ENCODE results near the gene GPR18.

The GPR18 gene, protein sequence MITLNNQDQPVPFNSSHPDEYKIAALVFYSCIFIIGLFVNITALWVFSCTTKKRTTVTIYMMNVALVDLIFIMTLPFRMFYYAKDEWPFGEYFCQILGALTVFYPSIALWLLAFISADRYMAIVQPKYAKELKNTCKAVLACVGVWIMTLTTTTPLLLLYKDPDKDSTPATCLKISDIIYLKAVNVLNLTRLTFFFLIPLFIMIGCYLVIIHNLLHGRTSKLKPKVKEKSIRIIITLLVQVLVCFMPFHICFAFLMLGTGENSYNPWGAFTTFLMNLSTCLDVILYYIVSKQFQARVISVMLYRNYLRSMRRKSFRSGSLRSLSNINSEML

DNA sequence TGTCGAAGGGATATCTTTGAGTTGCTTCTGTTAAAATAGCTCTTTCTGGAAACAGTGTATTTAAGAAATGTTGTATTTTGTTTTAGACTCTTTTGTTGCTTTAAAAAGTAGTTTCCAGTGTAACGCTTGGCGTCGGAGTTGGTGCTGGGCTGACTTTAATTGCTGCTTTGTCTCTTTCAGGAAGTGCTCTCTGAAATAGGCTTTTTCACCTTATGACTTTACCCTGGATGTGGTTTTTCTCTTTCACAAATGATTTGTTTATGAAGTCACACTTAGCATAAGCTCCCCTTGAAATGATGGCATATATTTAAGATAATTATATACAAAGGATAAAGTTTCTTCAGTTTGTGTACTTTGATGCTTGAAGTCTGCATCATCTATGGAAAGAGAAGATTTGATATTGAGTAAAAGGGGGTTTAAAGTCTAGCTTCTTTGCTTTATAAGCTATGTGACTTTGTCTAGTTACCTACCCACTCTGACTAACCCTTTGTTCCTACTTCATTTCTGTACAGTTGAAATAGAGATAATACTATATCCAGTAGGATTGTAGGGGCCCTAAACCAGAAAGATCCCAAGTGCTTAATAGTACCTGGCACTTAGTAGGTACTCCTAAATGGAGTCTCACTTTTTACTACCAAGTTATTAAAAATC lies at the start of gene GPR18:
TSS of gene GPR18 (minus strand) at position 170 of the 651 bp plus-strand sequence. CDS start 2,507 bp downstream, outside the sequence.
- peak; percentile 16 to 27 for DNase-seq

DNA sequence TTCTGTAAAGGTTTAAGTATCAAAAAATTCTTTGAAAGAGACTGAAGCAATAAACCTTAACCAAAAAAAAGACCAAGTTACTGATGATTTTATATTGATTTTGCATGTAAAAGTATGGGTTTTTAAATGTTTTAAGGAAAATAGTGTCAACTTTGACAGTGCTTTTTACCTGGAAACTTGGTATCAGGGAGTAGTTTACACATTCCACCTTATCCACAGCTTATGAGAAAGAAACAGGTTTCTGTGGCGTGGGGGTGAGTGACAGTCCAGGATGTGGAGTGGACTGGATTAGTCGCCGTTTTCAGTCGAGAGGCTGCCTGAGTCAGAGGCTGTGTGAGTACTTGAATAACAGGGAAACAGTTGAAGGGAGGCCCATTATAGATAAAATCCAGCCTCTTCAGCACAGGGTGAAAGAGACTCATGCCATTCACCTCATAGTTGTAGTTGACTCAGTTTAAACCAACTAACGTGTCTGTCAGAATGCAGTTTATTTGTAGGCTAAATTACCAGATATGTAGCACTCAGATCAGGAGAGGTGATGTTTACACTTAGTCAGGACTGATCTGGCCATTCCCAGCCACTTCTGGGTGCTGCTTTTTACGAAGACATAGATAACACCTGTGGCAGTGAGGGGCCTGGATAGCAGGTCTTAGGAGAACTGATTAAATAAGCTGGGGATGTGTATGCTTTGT lies 49.6 kb upstream of the GPR18 start:
- DNase-seq, result no peak

DNA sequence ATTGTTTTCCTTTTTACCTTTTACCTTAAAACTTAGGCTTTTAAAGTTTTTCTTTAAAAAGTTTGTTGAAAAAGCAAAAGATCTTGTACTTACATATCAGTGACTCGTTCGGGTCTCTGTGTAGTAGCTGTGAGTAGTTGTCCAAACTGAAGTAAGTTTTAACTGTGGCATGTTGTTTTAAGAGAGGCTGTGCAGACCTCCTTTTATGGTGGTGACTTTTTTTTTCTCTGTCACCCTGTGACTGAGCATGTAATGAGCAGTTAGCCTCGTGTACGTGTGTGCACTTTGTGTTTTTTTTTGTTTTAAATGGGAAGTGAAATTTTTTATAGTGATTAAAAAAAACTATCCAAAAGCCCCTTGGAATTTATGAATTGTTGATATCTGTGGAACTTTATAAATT lies 49.1 kb upstream of the GPR18 start, which contains the start of gene GPR183:
TSS of gene GPR183 (minus strand) at position 153 of the 400 bp plus-strand sequence. CDS start 11,254 bp downstream, outside the sequence.
- DNase-seq, result no peak

DNA sequence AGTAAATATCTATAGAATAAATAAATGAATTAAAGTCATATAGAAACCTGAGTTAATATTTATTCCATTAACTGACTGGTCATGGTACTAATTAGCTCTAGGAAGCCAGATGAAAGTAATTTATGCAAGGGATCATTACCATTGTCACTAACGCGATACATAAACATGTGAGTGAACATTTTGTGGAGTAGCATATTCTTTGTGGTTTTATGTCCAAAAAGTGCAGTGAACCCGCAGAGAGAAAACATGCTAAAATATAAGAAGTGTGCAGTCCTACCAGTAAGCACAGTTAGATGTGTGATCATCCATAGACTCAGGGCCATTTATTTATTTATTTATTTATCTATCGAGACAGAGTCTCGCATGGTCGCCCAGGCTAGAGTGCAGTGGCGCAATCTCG lies 47.4 kb upstream of the GPR18 start:
- no peak for DNase-seq

DNA sequence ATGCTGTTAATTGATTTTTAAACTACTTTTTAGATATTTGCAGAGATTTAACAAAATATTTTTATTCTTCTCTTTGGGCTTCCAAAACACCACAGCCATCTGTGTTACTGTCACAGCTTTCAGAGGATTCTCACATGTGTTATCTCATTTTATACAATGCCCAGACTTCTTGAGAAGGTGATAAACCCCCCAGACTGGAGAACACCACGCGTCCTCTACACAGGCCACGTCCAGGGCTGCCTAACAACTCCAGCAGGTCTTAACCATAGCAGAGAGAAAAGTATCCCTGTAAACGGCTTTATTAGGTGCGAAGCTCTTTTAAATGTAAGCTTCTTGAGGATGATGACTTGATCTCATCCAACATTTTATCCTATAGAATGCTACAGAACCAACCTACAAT lies 47.0 kb upstream of the GPR18 start:
- no peak for DNase-seq

DNA sequence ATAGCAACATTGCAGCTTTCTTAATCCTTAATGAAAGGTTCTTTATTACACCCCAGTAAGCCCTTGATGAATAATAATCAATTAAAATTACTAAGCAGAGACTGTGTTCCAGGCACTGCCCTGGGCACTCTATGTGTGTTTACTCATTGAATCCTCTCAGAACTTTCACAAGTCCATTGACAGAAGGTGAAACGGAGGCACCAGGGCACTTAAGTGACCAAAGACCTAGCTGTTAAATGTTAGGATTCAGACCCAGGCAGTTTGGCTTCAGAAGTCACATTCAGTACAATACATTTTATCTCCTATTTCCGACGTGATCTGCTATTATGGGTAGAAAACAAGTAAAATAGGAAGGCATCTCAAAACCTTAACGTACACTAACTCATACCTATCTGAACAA lies 46.4 kb upstream of the GPR18 start:
- DNase-seq, result no peak

DNA sequence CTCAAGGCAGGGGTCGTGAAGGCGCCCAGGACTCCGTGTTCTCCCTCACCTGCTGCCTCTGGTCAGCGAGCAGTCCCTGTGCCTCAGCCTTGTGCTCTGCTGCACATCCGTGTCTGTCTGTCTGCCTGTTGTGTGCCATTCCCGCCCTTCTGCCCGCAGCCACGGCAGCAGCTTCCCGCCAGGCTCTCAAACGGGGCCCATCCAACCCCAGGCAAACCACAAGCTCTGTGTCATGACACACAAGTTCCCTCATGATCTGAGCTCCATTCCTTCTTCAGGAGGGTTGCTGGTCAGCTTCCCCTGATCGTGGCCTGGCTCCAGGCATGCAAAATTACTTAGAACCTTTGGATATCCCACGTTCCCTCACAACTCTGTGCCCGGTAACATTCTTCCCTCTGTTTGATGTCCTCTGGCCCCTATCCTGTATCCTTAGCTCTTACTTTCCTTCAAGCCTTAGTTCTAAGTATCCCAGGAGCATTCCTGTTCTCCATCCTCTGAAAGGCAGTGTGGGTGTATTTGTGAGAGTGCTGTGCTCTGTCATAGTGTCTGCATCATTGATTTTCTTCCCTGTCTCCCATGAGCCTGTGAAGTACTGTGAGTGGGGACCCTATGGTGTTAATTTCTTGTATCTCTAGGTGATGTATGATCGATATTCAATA lies 45.8 kb upstream of the GPR18 start:
- DNase-seq, result no peak

DNA sequence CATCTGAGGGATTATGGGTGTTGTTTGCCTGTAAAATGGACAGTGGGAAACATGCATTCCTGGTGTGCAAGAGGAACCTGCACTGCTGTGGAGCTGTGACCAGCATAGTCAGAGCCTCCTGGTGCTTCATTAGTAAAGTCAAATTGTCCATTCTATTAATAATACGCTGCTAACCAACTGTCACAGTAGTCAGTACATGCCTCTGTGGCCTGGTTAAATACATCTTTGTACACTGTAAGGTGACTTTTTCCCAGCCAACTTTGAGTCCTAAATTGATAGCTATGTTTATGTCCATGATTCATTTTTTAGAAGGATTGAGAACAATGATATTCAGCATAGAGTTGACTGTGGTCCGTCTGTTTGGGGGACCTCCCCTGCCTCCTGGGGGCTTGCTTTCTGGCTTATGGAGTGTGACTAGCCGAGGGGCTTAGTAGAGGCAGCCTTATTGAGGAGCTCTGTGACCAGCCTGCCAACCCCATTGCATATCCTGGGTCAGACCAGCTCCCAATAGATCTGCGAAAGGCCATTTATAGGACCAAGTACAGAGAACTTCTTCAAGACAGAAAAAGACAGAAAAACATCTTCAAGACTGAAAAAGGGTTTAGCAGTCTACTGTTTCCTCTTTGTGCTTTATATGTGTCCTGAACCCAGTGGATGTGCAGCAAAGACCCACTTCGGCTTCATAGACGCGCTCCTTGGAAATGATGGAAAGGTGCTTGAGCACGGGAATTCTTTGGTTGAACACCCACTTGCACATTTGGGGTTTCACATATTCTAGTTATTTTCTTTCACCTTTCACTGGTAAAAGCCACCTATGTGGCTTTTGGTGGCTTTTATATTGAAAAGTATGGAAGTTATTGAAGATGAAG lies 44.7 kb upstream of the GPR18 start:
- no peak for DNase-seq

DNA sequence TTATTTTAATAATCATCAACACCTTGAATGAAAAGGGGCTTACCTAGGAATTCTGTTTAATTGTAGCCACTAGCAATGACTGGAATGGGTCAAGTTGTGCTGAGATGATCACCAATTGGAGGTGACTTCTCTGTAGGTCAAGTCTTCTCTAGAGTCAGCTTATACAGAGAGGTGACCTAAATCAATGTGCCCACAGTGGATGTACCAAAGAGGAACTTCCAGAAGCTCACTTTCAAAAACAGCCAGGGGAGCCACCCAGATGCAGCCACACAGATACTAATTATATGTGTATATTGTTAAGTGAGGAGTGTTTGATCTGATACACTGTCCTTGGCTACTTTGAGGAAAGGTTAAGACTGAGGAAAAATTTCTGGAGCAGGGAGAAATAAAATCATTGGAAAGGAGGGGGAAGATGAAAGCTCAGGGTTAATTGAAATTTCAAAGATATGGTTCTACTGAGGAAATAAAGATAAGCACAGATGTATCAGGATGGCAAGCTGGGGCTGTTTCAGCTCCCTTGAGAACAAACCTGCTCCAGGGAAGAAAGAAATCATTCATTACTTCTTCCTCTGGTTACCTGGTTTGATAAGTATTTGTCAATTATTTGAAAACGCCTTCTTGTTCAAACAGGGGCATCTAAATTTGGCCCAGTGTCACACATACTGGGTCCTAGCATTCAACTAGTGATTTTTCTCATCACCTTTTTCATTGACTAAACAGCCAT lies 43.9 kb upstream of the GPR18 start:
- DNase-seq, result no peak

DNA sequence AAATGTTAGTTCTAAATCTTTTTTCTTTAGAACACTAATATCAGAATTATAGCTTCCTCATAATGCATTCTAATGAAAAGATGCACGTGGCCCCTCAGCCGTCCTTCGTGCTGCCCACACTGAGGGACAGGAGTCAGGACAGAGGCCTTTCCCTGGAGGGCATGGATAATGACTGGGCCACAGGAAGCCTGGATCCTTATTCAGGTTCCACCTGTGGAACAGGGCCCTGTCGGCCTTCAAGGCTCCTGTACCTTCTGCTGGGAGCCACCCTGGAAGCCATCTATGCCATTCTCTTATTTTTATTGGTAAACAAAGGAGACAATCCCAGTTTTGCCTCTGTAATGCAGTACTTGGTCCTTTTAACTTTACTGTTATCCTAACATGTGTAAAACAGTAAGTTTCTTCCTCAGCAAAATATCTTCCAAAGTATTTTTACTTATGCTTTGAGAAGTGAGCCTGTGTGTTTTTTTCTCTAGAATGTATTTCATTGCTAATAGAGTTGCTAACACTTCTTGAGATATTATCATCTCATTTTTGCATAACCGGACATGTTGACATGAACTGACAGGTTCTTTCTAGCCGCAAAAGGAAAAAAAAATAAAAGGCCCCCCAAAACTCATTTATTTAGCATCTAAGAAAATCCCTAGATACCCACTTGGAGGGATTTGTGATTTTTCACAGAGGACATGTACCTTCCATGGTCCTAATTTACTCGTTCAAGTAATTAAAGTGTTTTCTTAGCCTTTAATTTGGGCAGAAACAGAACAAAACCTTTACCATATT lies 43.1 kb upstream of the GPR18 start:
- DNase-seq, result no peak

DNA sequence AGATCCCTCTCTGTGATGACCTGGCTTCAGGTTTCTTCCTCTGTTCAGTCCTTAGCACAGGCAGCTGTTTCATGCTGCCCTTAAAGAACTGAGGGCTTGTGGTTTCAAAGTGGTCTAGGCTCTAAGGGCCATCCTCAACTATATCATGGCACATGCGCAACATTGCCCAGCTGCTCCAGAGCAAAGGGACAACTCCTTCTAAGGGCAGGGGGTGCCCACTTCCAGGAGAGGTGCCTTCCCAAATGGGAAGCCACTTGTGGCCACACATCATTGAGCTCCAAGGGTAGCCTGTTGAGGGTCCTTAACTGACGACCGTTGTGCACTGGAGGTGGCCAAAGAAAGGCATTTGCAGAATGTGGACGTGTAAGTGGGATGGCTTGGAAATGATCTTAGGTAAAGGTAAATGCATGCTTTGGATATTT lies 41.8 kb upstream of the GPR18 start:
- no peak for DNase-seq

DNA sequence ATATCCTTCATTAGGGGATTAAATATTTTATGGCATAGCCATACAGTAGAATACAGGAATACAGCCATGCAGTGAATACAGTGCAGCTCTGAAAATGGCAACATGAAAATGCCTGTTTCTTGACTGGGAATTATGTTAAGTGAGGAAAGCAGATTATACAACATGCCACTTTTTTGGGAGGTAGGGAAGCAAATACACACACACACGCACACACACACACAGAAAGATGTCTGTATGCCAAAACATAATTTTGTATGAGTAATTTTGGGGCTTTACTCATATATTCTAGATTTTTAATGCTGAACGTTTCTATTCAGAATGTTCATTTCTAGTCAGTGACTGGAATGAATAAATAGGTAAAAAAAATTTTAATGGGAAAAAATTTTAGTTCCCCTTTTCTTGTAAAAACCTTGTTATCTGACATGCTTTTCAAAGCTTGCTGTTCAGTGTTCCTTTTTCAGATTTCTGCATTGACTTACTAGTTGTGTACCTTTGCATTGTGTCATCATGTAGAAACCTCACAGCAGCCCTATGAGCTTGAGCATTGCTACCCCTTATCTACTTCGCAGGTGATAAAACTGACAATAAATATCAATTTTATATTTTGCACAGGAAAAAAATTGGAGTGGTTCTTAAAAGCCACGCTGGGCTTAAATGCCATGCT lies 41.2 kb upstream of the GPR18 start:
- no peak for DNase-seq

DNA sequence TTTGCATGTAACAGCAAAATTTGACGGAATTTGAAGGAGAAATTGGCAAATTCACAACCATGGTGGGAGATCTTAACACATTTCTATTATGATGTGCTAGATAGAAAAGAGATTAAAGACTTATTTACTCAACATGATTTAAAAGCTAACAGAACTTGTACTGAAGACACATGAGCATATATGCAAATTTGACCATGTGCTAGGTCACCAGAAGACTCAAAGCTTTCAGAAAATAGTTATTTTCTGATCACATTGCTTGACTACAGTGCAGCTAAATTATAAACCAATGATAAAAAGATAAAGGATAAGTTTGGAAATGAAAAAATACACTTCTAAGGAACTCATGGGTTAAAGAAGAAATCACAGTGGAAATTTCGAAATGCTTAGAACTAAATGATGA lies 39.9 kb upstream of the GPR18 start:
- peak in 1 of 2 experiments; percentile 12 for DNase-seq

DNA sequence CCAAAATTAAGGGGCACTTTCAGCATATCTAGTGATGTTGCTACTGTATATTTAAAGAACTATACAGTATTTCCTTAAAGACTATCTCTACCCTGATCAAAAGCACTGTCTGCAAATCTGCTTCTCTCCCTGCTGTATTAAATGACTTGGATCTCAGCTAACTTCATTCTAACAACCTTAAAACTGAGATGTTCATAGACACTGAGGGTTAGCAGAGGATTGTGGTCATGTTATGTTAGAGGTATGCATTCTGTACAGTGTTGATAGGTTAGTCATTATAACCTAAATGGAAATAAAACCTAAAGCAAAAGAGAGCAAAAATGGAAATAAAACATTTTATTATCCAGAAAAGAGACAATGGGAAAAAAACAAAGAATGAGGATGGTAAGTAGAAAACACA lies 39.2 kb upstream of the GPR18 start:
- no peak for DNase-seq

DNA sequence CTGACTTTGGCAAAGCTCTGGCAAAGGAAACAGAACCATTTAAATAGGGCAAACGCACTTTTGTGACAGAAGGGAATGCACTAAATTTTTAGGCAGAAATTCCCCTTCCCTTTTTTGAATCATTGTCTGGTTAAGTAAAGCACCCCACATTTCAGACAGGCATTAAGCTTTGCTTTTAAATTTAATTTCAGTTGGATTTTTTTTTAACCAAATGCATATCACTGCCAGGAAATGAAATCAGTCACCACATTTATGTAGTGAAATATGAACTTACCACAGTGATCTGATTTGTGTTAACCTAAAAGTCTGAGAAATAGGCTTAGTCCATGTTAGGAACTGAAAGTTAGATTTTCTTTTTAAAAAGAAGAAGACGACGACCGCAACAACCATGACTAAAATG lies 38.2 kb upstream of the GPR18 start:
- DNase-seq, result no peak

DNA sequence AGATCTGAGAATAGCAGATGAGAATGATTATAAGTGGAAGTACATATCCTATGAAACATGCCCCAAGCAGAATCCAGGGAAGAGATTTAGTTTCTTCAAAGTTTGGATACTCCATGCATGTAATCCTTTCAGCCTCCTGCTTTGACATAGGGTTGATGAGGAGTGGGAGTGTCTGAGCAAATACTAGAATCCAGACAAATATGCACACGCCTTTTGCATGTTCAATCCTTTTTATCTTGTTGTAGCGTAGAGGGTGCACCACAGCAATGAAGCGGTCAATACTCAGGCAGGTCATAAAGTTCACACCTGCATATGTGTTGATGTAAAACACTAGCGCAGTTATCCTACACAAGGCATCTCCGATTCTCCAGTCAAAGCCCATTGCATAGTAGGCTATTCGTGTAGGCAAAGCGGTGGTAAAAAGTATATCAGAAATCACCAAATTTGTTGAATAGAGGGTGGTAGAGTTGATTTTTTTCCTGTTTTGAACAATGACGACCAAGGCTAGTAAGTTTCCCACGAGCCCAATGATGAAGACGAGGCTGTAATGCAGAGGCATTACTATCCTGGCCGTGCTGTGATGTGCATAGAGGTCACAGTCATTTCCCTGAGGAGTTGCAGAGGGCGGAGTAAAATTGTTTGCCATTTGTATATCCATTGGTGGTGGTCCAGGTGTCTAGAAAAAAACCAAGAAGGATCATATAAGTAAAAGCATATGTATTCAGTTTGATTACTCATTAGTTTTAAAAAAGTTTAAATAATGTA lies 37.5 kb upstream of the GPR18 start:
- DNase-seq, result no peak

DNA sequence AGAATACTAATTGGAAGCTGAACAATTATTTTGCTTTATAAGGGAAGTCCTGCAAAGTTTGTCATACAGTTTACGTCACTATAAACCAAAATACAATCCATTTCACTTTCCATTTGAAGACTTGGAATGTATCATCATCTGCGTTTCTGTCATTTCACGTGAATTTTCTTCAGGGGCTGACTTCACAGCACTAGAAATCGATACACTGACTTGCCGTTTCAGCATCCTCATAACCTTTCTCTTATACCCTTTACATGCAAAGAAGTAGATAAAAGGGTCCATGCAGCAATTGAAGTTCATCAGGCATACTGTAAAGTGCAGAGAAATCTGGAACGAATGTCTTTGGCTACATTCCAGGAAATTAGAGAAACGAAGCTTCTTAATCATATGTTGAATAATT lies 36.8 kb upstream of the GPR18 start:
- DNase-seq, result no peak

DNA sequence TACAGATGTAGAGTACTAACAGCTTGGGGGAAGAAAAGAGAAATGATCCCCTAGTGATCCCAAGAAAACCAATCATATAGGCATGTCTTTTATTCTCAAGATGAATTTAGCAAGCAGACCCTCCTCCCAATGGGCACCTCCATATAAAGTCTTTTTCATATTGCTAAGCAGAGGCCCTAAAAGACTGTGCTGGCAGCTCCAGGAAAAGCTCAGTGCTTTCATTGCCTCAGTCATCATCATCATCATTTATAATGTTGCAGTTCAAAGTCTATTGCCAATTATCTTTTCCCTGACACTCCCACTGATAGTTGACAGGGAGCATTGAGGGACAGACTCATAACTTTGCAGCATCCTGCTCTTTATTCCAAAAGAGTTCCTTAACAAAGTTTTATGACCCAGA lies 36.0 kb upstream of the GPR18 start:
- DNase-seq, result no peak

DNA sequence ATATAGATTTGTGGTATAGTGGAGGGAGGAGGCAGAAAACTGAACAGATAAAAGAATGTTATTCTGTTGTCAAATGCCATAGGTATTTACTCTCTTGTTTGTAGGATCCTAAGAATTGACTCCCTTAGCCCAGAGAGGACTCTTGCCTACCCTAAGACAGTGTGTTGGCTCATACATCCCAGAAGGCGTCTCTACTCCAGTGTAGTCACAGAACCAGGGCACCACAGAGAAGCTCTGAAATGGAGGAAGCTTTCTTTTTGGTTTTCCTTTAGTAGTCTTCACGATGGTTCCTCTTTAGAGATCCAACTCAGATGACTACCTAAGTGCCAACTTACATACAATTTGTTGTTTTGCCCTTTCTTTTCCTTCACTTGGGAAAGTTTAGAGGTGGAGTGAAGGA lies 35.0 kb upstream of the GPR18 start:
- DNase-seq, result no peak
